Right lobe of liver (tissue), 4 donors: Measurements from ENCODE around the gene THRA.

Experiments used
- CTCF ChIP-seq, 4 donors: fragments of 200-600 bp in 3 of 4; fragments of 450-650 bp in 1 of 4; IDR thresholded peaks; one replicate each; pipeline versions ENCODE4 v1.5.1 to v1.8.0; 2016 to 2022; ENCODE audit warnings: antibody characterized with exemption in 4 of 4, mild to moderate bottlenecking in 2 of 4
- POLR2A ChIP-seq: fragments of 450-650 bp; IDR thresholded peaks from one replicate; pipeline ENCODE4 v1.6.1; 2017; ENCODE audit warnings: antibody characterized with exemption, mild to moderate bottlenecking
- donor health status: DM: no; HTN: no; CAD: no.
- donor health status: DM: no; HTN: no; CAD: no.
- donor health status: DM: no; HTN: yes; CAD: no.

GRCh38 chr17:40067710-40068109, 4.9 kb downstream of the THRA start:
- TF ChIP-seq CTCF (IDR thresholded peaks at IDR 0.05) (no peak), POLR2A (no peak)
